GM18499 (cell line): ENCODE data around the gene PTPRN2.
"Not testable (repeated sequence)": the region's sequence is repeated elsewhere in the genome, so short reads cannot be mapped to it uniquely, and the experiment has no call there.

ENCODE experiments used
- ATAC-seq: cut with Tn5 transposase; IDR thresholded peaks from one replicate; pipeline ENCODE4 v1.9.1; 2021; ENCODE audit warnings: moderate number of reproducible peaks; ENCODE audit not compliant: insufficient read depth, unreplicated experiment

The PTPRN2 gene

DNA sequence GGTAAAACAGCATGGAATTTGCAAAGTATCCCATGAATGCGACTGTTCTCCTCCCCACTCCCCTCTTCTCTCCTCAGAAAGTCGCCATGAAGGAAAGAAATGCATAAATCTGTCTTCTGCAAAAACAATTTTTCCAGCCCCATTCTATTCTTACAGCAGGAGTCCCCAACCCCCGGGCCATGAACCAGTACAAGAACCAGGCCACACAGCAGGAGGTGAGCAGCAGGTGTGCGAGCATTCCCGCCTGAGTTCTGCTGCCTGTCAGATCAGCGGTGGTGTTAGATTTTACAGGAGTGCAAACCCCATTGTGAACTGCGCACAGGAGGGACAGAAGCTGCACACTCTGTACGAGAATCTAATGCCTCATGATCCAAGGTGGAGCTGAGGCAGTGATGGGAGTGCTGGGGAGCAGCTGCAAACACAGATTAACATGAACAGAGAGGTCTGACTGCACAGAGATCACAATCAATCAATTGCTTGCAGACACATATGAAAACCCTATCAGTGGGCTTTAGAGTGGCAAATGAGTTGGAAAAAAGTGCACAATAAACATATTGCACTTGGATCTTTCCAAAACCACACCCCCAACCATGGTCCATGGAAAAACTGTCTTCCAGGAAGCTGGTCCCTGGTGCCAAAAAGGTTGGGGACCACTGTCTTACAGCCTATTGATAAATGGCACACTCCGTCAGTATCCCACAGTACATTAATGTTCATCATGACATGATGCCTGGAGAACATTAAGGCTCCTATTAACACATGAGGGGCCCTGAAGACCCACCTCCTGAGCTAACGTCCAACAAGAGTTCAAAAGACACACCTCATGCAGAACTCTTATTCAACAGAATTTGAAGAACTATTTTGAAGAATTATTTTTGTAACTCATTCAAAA lies 205.0 kb downstream of the PTPRN2 start:
- no peak for ATAC-seq

DNA sequence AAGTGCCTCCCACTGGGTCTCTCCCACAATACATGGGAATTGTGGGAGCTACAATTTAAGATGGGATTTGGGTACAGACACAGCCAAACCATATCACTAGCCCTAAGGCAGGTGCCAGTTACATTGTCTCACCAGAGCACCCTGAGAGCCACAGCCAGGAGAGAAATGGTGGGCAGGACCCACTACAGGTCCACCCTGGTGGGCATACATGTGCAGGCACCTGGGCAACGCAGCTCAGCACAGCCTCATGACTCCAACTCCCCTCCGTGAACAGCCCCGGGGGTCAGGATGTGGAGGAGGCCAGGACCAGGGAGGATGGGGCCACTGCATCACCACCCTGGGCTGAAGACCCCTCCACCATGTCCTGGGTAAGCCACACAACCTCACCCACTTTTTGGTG lies 205.7 kb downstream of the PTPRN2 start:
- no peak for ATAC-seq

DNA sequence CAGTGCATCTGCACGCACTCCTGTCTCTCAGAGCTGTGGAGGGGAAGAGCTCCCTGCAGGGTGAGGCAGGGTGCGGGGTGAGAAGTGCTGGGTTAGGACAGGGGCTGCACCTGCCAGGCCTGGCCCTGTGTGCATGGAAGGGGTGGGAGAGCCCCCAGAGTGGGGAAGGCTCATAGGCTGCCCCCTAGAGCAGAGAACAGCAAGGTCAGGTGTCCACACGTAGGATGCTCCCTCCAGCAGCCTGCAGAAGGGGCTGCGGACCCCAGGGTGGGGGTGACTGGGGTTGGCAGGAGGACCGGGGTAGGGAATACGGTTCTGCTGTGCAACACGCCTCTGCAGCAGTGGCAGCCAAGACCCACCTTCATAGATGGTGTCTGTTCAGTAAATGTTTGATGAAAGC lies 208.6 kb downstream of the PTPRN2 start:
- ATAC-seq = no peak

DNA sequence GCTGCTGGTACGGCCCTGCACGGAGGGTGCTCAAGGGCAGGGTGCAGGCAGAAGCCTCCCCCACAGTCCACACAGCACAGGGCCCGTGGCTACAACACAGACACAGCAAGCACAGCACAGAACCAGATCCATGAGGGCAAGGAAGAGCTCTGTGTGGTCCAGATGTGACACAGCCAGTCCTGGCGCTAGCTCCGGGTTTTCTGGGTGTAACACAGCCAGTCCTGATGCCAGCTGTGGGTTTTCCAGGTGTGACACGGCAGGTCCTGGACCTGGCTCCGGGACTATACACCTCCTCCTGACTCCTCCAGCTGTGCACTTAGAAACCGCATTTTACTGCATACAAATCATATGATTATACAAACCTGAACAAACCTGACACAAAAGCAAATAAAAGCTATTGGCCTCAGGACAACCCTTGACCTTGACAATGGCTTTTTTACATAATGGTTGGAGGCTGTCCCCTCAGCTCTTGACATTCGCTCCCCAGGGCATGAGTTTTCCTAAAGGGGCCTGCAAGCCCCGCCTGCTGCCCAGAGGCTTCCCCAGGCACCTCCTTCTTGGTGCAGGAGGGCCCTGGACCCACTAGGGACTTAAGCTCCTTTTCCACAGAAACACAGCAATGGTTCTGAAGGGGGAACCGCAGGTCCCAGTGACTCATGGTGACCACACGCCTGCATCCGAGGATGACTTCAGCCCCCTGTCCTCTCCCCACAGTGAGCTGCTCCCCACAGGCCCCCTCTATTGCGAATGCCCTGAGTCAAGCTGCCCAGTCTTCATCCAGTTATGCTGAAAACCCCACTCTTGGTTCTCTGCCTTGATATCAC lies 209.6 kb downstream of the PTPRN2 start:
- ATAC-seq = no peak

DNA sequence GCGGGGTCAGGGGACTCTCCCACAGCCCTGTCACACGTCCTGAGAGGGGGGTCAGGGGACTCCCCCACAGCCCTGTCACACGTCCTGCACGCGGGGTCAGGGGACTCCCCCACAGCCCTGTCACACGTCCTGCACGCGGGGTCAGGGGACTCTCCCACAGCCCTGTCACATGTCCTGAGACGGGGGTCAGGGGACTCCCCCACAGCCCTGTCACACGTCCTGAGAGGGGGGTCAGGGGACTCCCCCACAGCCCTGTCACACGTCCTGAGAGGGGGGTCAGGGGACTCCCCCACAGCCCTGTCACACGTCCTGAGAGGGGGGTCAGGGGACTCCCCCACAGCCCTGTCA lies 210.8 kb downstream of the PTPRN2 start:
- not testable (repeated sequence) for ATAC-seq

DNA sequence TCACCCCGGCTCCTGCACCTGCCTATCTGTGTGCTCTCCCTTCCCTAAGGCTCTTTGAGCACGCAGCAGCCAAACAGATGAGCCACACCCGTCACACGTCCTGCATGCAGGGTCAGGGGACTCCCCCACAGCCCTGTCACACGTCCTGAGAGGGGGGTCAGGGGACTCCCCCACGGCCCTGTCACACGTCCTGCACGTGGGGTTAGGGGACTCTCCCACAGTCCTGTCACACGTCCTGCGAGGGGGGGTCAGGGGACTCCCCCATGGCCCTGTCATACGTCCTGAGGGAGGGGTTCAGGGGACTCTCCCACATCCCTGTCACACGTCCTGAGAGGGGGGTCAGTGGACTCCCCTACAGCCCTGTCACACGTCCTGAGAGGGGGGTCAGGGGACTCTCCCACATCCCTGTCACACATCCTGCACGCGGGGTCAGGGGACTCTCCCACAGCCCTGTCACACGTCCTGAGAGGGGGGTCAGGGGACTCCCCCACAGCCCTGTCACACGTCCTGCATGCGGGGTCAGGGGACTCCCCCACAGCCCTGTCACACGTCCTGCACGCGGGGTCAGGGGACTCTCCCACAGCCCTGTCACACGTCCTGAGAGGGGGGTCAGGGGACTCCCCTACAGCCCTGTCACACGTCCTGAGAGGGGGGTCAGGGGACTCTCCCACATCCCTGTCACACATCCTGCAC lies 211.3 kb downstream of the PTPRN2 start:
- not testable (repeated sequence) for ATAC-seq

DNA sequence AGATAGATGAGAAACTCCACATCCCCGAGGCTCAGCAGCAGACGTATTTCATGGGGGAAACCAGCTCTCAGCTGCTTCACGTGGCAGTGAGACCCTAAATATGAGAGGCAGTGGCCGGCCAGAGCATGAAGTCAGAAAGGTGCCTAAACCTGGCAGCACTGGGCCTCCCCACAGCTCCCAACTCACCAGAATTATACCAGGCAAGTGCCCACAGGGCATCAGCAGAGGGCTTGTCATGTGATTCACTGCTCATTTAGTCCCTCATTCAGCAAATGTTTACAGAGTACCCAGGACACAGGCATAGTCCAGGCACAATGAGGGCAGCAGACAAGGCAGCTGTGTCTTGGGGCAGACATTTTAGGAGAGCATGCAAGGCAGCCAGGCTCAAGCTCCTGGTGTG lies 212.6 kb downstream of the PTPRN2 start:
- no peak for ATAC-seq

DNA sequence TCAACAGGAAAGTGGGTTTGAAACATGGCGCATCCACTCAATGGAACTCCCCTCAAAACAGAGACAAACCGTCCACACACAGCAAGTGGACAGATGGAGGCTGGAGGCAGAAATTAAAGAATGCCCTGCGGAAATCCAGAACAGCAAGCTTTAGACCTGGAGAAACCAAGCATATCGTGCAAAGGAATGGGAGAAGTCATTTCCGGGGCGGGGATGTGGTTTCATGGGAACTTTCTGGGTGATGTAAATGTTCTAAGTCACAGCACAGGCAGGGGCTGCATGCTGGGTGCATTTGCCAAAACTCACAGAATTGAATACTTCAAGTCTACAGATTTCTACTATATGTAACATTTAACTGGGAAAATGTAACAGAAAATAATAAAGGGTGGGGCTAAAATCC lies 213.0 kb downstream of the PTPRN2 start:
- no peak for ATAC-seq

DNA sequence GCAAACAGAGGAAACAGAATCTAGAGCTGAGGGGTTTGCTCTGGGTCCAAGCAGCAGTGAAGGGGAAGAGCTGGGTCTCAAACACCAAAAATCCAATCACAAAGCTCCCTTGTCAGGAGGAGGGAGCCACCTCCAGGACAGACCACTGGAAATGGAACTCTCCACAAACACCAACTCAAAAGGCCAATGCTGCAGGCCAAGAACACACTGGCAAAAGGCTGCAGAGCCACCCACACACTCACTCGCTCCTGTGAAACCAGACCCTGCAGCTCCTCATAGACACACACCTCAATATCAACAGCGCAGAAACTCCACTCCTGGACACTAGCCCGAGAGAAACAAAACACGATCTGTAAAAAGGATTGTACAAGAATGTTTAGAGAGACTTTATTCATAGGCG lies 213.5 kb downstream of the PTPRN2 start:
- ATAC-seq = no peak

DNA sequence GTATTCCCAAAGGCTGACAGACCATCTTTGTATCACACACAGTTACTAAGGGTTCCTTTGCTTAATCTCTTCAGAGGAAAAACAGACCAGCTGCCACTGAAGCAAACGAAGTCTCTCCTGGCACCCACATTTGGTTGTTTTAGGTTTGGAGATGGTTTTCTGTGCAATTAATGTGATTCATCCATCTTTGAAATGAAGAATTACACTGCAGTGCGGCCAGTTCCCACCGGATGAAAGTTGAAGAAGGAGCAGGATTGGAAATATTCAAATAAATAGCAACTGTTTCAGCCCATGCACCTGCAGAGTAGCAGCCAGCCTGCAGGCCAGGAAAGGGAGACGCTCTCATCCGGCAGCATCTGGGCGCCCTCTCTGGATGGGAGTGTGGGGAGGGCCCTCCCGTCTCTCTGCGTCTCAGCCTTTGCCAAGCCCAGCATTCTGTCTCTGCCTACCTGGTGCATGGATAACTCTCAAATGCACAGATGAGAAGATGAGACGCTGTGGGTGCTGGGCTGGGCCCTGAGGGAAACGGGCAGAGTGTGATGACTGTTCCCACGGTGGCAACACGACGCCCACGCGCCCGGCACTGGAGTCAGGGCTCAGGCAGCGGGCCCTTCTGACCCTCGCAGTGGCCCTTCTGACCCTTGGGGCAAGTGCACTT lies 214.0 kb downstream of the PTPRN2 start:
- no peak for ATAC-seq

DNA sequence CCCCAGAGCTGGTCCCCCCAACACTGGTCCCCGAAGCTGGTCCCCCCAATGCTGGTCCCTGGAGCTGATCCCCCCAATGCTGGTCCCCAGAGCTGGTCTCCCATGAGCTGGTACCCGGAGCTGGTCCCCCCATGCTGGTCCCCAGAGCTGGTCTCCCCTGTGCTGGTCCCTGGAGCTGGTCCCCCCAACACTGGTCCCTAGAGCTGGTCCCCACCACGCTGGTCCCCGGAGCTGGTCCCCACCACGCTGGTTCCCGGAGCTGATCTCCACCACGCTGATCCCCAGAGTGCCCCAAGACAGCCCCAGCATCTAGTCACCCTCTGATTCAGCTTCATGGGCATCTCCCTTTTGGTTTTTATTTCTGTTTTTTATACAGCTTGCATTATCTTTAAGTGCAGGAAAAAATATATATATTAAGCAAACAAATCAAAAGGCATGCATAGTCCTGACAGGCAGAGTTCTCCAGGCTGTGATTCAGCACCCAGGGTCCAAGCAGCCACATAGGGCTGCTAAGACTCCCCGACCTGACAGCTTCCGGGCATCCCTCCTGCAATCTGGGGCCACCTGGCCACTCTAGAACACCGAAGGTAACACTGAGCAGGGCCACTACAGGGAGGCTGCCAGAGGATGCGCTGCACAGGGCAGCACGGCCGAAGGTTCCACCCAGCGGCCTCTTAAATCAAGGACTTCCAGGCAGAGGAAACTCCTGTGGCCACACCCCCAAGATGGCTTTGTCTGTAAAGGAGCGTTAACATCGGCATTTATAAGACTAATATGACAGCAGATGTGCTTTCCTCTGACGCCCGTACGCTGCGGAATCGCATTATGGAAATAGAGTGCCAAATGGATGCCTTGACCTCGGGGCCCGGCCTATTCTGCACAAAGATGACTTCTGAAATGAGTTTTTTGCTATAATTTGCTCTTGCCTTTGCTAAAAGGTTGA lies 215.0 kb downstream of the PTPRN2 start:
- ATAC-seq = no peak

DNA sequence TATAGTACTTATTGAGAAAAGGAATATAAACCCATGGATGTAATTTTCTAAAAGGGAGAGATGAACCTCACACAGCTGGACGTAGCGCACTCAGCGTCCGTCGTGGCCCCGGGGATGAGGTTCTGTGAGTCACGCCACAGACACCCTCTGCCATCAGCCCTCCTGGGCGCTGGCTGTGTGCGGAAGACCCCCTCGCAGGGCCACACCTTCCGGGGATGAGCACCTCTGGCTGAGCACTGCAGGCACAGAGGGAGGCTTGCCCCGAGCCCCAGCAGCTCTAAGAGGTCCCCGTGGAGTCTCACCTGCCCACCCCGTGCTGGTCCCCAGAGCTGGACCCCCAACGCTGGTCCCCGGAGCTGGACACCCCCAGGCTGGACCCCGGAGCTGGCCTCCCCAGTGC lies 215.8 kb downstream of the PTPRN2 start:
- ATAC-seq = no peak

DNA sequence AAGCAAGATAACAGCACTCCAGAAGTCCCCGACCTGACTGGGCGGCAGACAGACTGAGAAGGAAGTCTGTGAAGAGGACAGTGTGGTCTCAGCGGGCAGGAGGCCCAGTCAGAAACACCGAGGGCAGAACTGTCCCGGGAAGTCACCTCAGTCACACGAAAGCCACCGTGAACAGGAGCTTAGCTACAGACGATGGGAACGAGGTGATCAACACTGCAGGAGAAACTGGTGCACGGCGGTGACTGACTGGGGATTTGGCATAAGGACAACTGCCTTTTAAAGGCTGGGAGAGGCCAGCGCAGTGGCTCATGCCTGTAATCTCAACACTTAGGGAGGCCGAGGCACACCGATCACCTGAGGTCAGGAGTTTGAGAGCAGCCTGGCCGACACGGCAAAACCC lies 217.8 kb downstream of the PTPRN2 start:
- ATAC-seq = no peak

DNA sequence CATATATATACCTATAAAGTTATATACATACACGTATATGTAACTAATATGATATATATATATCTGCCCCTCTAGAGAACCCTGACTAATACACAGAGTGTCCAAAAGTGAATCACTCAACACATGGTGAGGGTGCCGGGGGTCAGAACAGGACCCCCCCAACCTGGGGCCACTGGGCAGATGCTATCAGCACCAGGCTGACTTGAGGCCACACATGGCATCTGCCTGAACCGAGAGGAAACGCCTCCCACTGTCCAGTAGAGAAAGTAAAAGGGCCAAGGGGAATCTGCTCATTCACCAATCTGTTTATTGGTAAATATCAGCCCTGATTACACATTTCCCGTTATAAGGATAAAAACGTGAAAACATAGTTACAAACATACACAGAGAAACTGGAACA lies 218.3 kb downstream of the PTPRN2 start:
- ATAC-seq = no peak

DNA sequence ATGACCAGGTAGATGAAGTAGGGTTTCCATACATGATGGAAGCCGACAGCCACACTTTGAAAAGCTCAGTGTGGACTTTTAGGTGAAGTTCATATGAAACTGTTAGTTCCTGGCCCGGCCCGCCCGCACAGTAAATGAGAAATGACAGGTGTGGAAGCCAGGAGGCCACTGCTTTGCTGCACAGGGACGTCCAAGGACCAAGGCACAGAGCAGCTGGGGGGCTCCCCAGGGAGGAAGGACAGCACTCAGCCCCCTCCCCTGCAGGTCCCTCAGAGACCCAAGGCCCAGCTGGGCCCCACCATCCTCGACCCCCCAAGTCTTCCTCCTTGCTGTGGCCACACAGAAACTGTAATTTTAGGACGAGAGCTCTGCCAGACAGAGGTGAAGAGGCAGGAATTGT lies 219.2 kb downstream of the PTPRN2 start:
- no peak for ATAC-seq

DNA sequence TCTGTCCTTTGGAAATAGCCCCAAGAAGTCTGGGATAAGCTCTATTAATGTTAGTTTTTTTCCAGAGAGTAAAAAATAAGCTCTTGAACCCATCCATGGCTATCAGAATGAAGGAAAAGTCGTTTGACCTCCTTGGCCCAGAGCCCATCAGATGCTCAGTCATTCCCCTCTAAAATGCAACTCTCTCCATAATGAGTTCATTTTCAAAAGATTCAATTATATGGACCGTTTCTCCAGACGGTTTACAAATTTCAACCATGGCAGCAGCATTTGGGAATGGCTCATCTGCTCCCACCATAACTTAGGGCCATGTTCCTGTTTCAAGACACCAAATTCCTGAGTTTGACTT lies 220.0 kb downstream of the PTPRN2 start:
- no peak for ATAC-seq

DNA sequence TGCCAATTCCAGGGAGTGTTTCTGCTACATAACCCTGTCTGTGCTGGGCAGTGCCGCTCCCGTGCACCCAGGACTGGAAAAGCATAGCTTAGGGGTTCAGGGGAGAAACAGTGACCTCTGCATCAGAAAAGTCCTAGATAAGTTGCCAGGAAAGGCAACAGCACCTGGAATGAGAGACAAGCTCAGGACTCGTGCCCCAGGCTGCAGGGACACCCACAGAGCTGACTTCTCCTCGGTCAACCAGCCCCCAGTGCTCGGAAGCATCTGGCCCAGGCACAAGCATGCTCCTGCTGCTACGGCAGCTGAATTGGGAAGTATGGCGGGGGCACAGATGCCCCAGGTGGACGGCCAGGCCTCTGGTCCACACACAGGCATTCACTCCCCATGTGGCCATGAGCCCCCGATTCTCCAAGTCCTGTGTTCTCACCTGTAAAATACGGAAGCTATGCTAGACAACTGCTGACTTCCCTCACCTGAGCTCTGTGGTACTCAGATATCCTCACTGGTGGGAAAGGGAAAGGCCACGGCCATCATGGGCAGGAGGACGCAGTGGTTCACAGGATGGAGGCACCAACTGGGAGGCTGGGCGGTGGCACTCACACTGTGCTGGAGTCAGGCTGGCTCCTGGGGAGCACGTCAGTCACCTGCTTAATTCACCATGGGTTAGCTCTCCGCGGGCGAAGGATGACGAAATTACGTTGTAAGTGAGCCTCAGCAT lies 220.5 kb downstream of the PTPRN2 start:
- no peak for ATAC-seq

DNA sequence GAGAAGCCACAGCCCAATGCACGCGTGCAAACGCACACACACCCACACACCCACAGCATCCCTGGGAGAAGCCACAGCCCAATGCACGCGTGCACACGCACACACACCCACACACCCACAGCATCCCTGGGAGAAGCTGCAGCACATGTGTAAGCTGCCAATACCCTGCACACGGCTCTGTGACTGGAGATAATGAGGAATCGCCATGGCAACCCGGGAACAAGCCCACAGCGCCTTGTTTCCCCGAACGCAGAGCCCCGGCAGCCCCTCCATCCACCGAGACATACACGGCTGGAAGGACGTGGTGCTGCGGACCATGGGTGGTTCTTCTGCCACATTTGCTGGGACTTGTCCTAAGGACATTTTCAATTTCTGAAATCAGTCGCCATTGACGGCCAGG lies 221.3 kb downstream of the PTPRN2 start:
- no peak for ATAC-seq

DNA sequence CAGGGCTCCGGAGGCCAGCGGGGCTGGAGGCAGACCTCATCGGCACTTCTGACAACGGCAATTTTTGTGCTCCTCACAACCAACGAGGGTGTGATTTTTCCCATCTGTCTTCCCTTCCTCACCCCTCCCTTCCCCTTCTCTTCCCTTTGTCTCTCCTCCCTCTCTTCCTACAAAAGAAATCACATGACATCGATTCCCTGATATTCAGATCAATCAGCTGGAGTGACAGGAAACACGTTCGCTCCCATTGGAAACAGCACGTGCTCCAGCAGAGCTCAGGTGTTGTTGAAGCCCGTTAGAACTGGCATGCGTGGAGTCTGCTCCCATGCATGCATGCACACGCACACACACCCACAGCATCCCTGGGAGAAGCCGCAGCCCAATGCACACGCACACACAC lies 222.4 kb downstream of the PTPRN2 start:
- no peak for ATAC-seq
